WTC11 (cell line): ENCODE results near the gene PLXNA1.

ENCODE experiments used
- CREM ChIP-seq: sonication (generic); formaldehyde crosslinking; IDR thresholded peaks from 2 replicates; pipeline ENCODE4 v1.8.1; 2022; ENCODE audit warnings: mild to moderate bottlenecking, missing genetic modification reagents, moderate library complexity
- CTCF ChIP-seq: fragments of 200-600 bp; IDR thresholded peaks from 2 replicates; pipeline ENCODE4 v1.8.0; 2022; ENCODE audit warnings: antibody characterized with exemption
- ELF4 ChIP-seq: sonication (generic); formaldehyde crosslinking; IDR thresholded peaks from 2 replicates; pipeline ENCODE4 v1.8.1; 2022; ENCODE audit warnings: low read depth, mild to moderate bottlenecking, moderate library complexity, missing genetic modification reagents
- NR2C2 ChIP-seq: sonication (generic); formaldehyde crosslinking; IDR thresholded peaks from 2 replicates; pipeline ENCODE4 v1.8.0; 2022; ENCODE audit warnings: mild to moderate bottlenecking, missing genetic modification reagents
- SMAD4 ChIP-seq: sonication (generic); formaldehyde crosslinking; IDR thresholded peaks from 2 replicates; pipeline ENCODE4 v1.8.0; 2022; ENCODE audit warnings: mild to moderate bottlenecking, missing genetic modification reagents
- SP1 ChIP-seq: sonication (generic); formaldehyde crosslinking; conservative IDR thresholded peaks from 2 replicates; pipeline ENCODE4 v1.8.1; 2022; ENCODE audit warnings: missing genetic modification reagents
- ZBTB21 ChIP-seq: sonication (generic); formaldehyde crosslinking; IDR thresholded peaks from 2 replicates; pipeline ENCODE4 v1.8.1; 2023; ENCODE audit warnings: mild to moderate bottlenecking, missing genetic modification reagents, borderline replicate concordance
- ZNF532 ChIP-seq: fragments of 250-450 bp; sonication (Bioruptor Pico); IDR thresholded peaks from 2 replicates; pipeline ENCODE4 v1.9.0; 2021; ENCODE audit warnings: mild to moderate bottlenecking, borderline replicate concordance
- TF ChIP-seq, protein P1 (sequence below): sonication (generic); formaldehyde crosslinking; IDR thresholded peaks from 2 replicates; pipeline ENCODE4 v1.8.0; 2022; ENCODE audit warnings: mild to moderate bottlenecking, missing genetic modification reagents
- TF ChIP-seq, protein P2 (sequence below): fragments of 250-450 bp; sonication (Bioruptor Pico); IDR thresholded peaks from 2 replicates; pipeline ENCODE4 v1.8.0; 2021; ENCODE audit warnings: mild to moderate bottlenecking

GRCh38 chr3:126997455-126998038 lies 14.6 kb downstream of the PLXNA1 start:
- TF ChIP-seq, protein P1, sequence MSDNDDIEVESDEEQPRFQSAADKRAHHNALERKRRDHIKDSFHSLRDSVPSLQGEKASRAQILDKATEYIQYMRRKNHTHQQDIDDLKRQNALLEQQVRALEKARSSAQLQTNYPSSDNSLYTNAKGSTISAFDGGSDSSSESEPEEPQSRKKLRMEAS, result no peak
- no peak for TF ChIP-seq CTCF
- no peak for TF ChIP-seq CREM (CRISPR knock-in tag)
- no peak for TF ChIP-seq NR2C2
- no peak for TF ChIP-seq ELF4 (CRISPR knock-in tag)
- TF ChIP-seq, protein P2, sequence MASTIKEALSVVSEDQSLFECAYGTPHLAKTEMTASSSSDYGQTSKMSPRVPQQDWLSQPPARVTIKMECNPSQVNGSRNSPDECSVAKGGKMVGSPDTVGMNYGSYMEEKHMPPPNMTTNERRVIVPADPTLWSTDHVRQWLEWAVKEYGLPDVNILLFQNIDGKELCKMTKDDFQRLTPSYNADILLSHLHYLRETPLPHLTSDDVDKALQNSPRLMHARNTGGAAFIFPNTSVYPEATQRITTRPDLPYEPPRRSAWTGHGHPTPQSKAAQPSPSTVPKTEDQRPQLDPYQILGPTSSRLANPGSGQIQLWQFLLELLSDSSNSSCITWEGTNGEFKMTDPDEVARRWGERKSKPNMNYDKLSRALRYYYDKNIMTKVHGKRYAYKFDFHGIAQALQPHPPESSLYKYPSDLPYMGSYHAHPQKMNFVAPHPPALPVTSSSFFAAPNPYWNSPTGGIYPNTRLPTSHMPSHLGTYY (CRISPR knock-in tag), result no peak
- TF ChIP-seq SMAD4 (CRISPR knock-in tag), result no peak
- TF ChIP-seq SP1 (CRISPR knock-in tag), result no peak
- TF ChIP-seq ZNF532 (CRISPR knock-in tag), result no peak
- no peak for TF ChIP-seq ZBTB21 (CRISPR knock-in tag)
